Measurements from ENCODE around the gene KRTAP12-1.
"Not testable (repeated sequence)": the region's sequence is repeated elsewhere in the genome, so short reads cannot be mapped to it uniquely, and the experiment has no call there.

The KRTAP12-1 gene

DNA sequence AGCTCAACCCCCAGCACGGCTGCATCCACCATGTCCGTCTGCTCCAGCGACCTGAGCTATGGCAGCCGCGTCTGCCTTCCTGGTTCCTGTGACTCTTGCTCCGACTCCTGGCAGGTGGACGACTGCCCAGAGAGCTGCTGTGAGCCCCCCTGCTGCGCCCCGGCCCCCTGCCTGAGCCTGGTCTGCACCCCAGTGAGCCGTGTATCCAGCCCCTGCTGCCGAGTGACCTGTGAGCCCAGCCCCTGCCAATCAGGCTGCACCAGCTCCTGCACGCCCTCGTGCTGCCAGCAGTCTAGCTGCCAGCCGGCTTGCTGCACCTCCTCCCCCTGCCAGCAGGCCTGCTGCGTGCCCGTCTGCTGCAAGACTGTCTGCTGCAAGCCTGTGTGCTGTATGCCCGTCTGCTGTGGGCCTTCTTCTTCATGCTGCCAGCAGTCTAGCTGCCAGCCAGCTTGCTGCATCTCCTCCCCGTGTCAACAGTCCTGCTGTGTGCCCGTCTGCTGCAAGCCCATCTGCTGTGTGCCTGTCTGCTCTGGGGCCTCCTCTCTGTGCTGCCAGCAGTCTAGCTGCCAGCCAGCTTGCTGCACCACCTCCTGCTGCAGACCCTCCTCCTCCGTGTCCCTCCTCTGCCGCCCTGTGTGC lies 15.3 kb upstream of the KRTAP12-1 start, which contains the start of gene KRTAP10-12:
Gene KRTAP10-12, plus strand, starts transcription at position 1 of the 639 bp plus-strand sequence. Its CDS starts 30 bp downstream, at position 31.
- not testable (repeated sequence) for DNase-seq

- DNase-seq = no peak
Observed at GRCh38 chr21:44696572-44696971, 14.6 kb upstream of the KRTAP12-1 start.

- DNase-seq = no peak
Observed at GRCh38 chr21:44695641-44696040, 13.7 kb upstream of the KRTAP12-1 start.

GRCh38 chr21:44695184-44695583 lies 13.2 kb upstream of the KRTAP12-1 start:
- no peak for DNase-seq

- no peak for DNase-seq
Observed at GRCh38 chr21:44694776-44695175, 12.8 kb upstream of the KRTAP12-1 start.

DNA sequence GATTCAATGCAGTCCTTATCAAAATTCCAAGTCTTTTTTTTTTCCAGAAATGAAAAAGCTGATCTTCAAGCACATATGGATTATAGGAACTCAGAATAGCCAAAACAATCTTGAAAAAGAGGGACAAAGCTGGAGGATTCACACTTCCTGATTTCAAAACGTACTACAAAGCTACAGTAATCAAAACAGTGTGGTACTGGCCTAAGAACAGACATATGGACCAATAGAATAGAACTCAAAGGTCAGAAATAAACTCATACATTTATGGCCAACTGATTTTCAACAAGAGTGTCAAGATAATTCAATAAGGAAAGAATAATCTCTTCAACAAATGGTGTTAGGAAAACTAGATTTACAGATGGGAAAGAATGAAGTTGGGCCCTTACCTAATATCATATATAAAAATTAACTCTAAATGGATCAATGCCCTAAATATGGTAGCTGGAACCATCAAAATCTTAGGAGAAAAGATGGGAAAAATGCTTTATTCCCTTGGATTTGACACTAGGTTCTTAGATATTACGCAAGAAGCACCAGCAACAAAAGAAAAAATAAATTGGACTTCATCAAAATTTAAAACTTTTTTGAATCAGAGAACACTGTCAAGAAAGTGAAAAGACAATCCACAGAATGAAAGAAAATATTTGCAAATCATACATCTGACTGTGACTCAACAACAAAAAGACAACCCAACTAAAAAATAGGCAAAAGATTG lies 11.0 kb upstream of the KRTAP12-1 start:
- no peak for DNase-seq

DNA sequence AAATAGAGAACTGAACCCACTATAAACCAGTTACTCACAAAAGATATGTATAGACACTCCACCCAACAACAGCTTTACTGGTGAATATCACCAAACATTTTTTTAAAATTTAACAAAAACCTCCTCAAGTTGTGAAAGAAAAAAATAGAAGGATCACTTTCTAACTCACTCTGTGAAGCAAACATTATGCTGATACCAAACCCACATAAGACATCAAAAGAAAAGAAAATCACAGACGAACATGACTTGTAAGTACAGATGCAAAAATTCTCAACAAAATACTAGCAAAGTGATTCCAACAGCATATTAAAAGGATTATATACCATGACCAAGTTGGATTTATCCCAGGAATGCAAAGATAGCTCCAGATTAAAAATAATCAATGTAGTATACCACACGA lies 9.7 kb upstream of the KRTAP12-1 start:
- DNase-seq = no peak

DNA sequence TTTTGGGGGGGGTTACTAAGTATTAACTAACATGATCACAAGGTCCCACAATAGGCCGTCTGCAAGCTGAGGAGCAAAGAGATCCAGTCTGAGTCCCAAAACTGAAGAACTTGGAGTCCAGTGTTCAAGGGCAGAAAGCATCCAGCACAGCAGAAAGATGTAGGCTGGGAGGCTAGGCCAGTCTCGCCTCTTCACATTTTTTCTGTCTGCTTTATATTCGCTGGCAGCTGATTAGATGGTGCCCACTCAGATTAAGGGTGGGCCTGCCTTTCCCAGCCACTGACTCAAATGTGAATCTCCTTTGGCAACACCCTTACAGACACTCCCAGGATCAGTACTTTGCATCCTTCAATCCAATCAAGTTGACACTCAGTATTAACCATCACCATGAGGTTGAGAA lies 7.8 kb upstream of the KRTAP12-1 start:
- not testable (repeated sequence) for DNase-seq

- no peak for DNase-seq
Observed at GRCh38 chr21:44687671-44688070, 5.7 kb upstream of the KRTAP12-1 start.

DNA sequence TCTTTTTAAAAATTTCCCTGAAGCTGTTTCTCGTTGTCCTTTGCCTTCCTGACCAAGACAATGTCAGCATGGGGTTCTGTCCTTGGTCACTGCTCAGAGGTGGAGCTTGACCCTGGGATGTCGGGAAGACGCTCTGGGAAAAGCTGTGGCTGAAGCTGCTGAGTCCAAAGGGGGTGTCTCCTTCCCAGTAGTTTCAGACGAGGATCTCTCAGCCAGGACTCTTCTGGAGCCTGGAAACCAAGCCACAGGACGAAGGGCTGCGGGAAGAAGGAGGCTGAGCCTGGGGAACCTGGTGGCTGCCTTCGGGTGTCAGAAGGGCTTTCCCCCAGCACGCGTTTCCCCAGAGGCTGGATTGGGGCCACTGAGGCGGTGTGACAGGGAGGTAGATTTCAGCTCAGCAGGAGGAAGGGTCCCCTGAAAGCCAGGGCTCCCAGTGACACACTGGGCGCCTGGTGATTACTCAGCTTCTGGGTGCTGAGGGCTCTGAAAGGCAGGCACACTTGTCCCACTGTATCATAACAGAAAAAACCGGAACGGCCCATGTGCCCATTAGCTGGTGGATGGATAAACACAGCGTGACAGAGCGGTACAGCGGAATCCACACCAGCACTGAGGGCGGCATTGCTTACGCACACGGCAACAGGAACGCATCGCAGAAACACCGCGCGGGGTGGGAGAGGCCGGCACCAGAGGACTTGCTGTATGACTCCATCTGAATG lies 5.0 kb upstream of the KRTAP12-1 start:
- no peak for DNase-seq

GRCh38 chr21:44686000-44686781 lies 4.2 kb upstream of the KRTAP12-1 start:
- DNase-seq = no peak

DNA sequence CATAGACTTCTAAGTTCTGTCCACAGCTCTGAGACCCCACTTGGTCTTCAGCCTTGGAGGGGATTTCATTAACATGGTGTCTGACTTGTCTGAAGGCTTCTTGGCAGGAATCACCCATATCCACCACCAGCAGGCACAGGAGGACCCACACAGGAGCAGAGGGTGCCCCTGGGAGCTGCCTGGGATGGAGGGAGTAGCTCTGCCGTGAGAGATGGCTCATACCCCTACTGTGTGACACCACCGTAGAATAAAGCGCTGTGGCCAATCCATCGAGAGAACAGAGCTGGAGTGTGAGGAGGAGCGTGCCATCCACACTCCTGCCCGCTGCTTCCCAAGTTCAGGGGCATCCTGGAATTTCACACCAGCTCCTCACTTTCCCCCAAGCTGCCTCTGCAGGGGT lies 3.1 kb upstream of the KRTAP12-1 start:
- not testable (repeated sequence) for DNase-seq

- no peak for DNase-seq
Observed at GRCh38 chr21:44684483-44684882, 2.5 kb upstream of the KRTAP12-1 start.

GRCh38 chr21:44684077-44684476 lies 2.1 kb upstream of the KRTAP12-1 start:
- DNase-seq = no peak

DNA sequence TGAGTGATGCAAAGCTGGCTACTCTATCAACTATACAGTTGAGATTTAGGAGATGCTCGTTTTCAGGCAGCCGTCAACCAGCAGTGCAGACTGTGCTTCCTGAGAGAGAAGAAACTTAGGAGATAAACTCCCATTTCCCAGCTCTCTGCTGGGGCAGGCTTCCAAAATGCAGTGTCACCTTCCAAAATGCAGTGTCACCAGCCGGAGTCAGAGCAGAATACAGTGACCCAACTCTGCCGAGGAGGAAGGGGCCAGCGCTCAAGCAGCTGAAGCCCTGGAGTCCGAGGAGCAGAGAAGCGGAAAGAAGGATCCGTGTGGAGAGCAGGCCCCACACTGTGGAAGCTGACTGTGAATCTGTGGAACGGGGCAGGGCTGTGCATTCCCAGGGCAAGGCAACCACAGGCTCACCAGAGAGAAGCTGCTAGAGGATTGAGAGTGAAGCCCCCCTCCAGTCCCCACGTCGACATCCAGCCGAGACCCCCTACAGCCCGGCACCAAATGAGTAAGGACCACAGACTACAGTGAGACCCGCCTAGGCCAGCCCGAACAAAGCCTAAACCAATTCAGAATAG lies 703 bp upstream of the KRTAP12-1 start:
- DNase-seq = no peak

DNA sequence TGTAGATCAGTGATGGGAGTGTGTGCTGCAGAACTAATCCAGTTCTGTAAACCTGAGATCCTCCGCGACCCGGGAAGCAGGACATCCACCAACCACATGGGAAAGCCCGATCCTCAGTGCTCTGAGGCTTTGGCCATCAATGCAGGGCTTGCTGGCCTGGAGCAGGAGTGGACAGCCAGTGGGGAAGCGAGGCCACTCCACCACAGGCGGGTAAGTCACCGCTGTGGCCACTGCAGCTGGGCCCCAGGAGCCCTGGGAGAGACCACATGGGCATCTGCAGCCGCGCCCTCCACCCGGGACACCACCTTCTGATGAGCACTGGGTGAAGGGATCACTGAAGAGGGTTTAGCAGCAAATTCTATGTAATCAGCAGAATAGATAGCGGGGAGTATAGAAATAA lies 811 bp downstream of the KRTAP12-1 start:
- DNase-seq = no peak

- no peak for DNase-seq
Observed at GRCh38 chr21:44677881-44678280, 4.1 kb downstream of the KRTAP12-1 start.

DNA sequence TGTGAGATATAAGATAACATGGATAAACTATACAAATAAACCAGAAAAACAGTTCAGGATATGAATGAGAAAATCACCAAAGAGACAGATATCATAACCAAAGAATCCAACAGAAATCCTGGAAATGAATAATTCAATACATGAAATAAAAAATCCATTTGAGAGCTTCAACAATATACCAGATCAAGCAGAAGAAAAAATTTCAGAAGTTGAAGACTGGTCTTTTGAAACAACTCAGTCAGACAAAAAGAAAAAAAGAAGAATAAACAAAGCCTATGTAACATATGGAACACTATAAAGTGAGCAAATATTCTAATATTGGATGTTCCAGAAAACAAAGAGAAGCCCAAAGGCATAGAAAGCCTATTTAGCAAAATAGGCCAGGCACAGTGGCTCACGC lies 10.1 kb downstream of the KRTAP12-1 start:
- no peak for DNase-seq

- no peak for DNase-seq
Observed at GRCh38 chr21:44670642-44671432, 11.1 kb downstream of the KRTAP12-1 start.

- DNase-seq = no peak
Observed at GRCh38 chr21:44667612-44668011, 14.4 kb downstream of the KRTAP12-1 start.

DNA sequence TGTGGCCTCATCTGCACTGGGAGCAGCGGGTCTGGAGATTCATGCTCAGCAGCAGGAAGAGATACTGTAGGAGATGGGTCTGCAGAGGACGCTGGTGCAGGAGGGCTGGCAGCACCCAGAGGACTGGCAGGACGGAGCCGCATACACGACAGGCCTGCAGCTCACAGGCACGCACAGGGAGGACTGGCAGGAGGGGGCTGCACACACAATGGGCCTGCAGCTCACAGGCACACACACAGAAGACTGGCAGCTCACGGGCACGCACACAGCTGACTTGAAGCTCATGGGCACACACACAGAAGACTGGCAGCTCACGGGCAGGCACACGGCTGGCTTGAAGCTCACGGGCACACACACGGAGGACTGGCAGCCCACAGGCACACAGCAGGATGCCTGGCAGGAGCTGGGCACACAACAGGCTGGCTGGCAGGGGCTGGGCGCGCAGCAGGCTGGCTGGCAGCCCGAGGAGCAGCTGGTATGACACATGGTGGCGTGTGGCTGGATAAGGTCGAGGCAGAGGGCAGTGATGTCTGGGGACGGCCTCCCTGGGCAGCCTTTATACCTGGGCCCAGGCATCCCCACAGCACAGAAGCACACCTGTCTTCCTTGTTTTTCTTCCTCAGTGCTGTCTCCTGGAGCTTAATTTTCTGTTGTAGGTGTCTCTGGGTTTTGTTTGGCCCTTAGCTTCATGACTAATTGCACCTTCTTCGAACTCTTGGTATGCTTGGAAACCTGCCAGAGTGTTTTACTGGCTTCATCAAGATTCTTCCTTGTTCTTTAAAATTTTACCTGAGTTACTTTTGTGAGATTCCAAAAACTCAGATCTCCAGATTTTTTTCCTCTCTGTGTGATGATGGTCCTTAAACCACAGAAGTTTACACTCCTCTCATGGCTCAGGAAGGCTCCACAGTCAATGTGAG lies 15.3 kb downstream of the KRTAP12-1 start, which contains the start of gene KRTAP12-2:
Gene KRTAP12-2, minus strand, starts transcription at position 527 of the 920 bp plus-strand sequence. Its CDS starts 41 bp downstream, at position 486.
- no peak for DNase-seq
